Sigmoid colon (tissue), 4 donors: ENCODE data around the gene TLE6.

Experiments used
- CTCF ChIP-seq, 4 experiments: fragments of 450-650 bp in 3 of 4; fragments of 200-600 bp in 1 of 4; IDR thresholded peaks; one replicate each; pipeline ENCODE4 v1.5.1; 2016 to 2019; ENCODE audit warnings: antibody characterized with exemption in 4 of 4, mild to moderate bottlenecking in 3 of 4, moderate library complexity in 2 of 4
- EP300 ChIP-seq, 4 donors: sonication (generic); formaldehyde crosslinking; IDR thresholded peaks; one replicate each; pipeline ENCODE4 v1.6.1; 2017; ENCODE audit warnings: antibody characterized with exemption in 4 of 4
- POLR2A ChIP-seq, 2 donors: fragments of 450-650 bp; IDR thresholded peaks; one replicate each; pipeline ENCODE4 v1.6.1; 2016; ENCODE audit warnings: antibody characterized with exemption in 2 of 2, mild to moderate bottlenecking in 2 of 2, moderate library complexity in 2 of 2
- POLR2AphosphoS5 ChIP-seq, 4 donors: sonication (generic); formaldehyde crosslinking; IDR thresholded peaks; one replicate each; pipeline ENCODE4 v1.6.1; 2017; ENCODE audit warnings: antibody characterized with exemption in 4 of 4

GRCh38 chr19:2978772-2979171 lies 1.4 kb downstream of the TLE6 start:
- TF ChIP-seq EP300 (IDR thresholded peaks at IDR 0.05) (no peak), CTCF (IDR thresholded peaks at IDR 0.05) (no peak), POLR2A (IDR thresholded peaks at IDR 0.05) (no peak), POLR2AphosphoS5 (IDR thresholded peaks at IDR 0.05) (no peak)
